K562 (cell line): ENCODE data around the gene FIS1. TPM values are rescaled to one million over a fixed set of nuclear protein-coding genes. Genes with fewer than 3 reads are reported as not detected.

ENCODE experiments used
- ATF4 ChIP-seq: fragments of 450-650 bp; formaldehyde crosslinking; IDR thresholded peaks from 2 replicates; pipeline ENCODE4 v1.4.0; 2022; ENCODE audit warnings: mild to moderate bottlenecking, moderate library complexity
- CCNT2 ChIP-seq: IDR thresholded peaks from 2 replicates; pipeline ENCODE4 v1.6.1; 2011; ENCODE audit warnings: borderline replicate concordance, low read depth, mild to moderate bottlenecking, moderate library complexity, mixed read lengths, low read length; ENCODE audit not compliant: insufficient read length; ENCODE audit errors: extremely low read depth
- E2F1 ChIP-seq: sonication (generic); formaldehyde crosslinking; IDR thresholded peaks from 2 replicates; pipeline ENCODE4 v1.8.1; 2023; ENCODE audit warnings: mild to moderate bottlenecking, missing genetic modification reagents, moderate library complexity
- FOXJ2 ChIP-seq: fragments of 200-800 bp; sonication (Bioruptor generic); IDR thresholded peaks from 2 replicates; pipeline ENCODE4 v1.6.1; 2016; ENCODE audit warnings: missing genetic modification characterization, missing compliant biosample characterization
- FUS ChIP-seq: fragments of 200-400 bp; formaldehyde crosslinking; optimal IDR thresholded peaks from 2 replicates; pipeline ENCODE3; 2017; ENCODE audit warnings: low read depth, low read length
- GMEB1 ChIP-seq: fragments of 250-450 bp; sonication (Bioruptor Pico); IDR thresholded peaks from 2 replicates; pipeline ENCODE4 v1.4.0; 2020; ENCODE audit warnings: mild to moderate bottlenecking
- HDAC1 ChIP-seq, 2 experiments: fragments of 450-650 bp; IDR thresholded peaks; 2 replicates each; pipeline ENCODE4 v1.6.1; 2016 to 2017; ENCODE audit warnings: inconsistent platforms in 1 of 2, mild to moderate bottlenecking in 1 of 2, moderate library complexity in 1 of 2
- HDAC3 ChIP-seq: fragments of 450-650 bp; IDR thresholded peaks from 2 replicates; pipeline ENCODE4 v1.6.1; 2018; ENCODE audit warnings: borderline replicate concordance, mild to moderate bottlenecking, moderate library complexity; ENCODE audit not compliant: partially characterized antibody
- HIVEP1 ChIP-seq: fragments of 250-450 bp; sonication (Bioruptor Pico); IDR thresholded peaks from 2 replicates; pipeline ENCODE4 v1.4.0; 2020; ENCODE audit warnings: mild to moderate bottlenecking
- JUND ChIP-seq, 2 experiments: IDR thresholded peaks; 2 replicates in 1 of 2; 3 replicates in 1 of 2; pipeline ENCODE4 v1.6.1; 2011; ENCODE audit warnings: borderline replicate concordance in 2 of 2, low read depth in 2 of 2, low read length in 2 of 2, improper control_type of control experiment in 1 of 2, missing biosample characterization in 1 of 2, missing genetic modification characterization in 1 of 2, missing genetic modification reagents in 1 of 2
- MCM3 ChIP-seq: fragments of 450-650 bp; IDR thresholded peaks from 2 replicates; pipeline ENCODE4 v1.6.1; 2016
- MLX ChIP-seq, 2 experiments: fragments of 450-650 bp in 1 of 2; sonication (generic) in 1 of 2; formaldehyde crosslinking; conservative IDR thresholded peaks; 2 replicates each; pipeline versions ENCODE4 v1.4.0 to v1.8.1; 2020 to 2022; ENCODE audit warnings: mild to moderate bottlenecking in 1 of 2, missing genetic modification reagents in 1 of 2
- NR4A1 ChIP-seq, 2 experiments: fragments of 250-450 bp in 1 of 2; fragments of 450-650 bp in 1 of 2; sonication (Bioruptor Pico) in 1 of 2; IDR thresholded peaks; 2 replicates each; pipeline versions ENCODE4 v1.4.0 to v1.6.1; 2016 to 2020; ENCODE audit warnings: mild to moderate bottlenecking in 2 of 2, missing compliant biosample characterization in 1 of 2, missing genetic modification characterization in 1 of 2, moderate library complexity in 1 of 2
- SMARCB1 ChIP-seq: IDR thresholded peaks from 2 replicates; pipeline ENCODE4 v1.6.1; 2011; ENCODE audit warnings: improper control_type of control experiment, low read depth; ENCODE audit not compliant: insufficient read length
- TEAD1 ChIP-seq, 2 experiments: fragments of 450-650 bp in 1 of 2; sonication (generic) in 1 of 2; formaldehyde crosslinking; IDR thresholded peaks; 2 replicates each; pipeline versions ENCODE4 v1.4.0 to v1.8.0; 2020 to 2022; ENCODE audit warnings: mild to moderate bottlenecking in 2 of 2, missing genetic modification reagents in 1 of 2
- ZFP1 ChIP-seq: fragments of 450-650 bp; formaldehyde crosslinking; IDR thresholded peaks from 2 replicates; pipeline ENCODE4 v1.4.0; 2020; ENCODE audit warnings: mild to moderate bottlenecking, mixed read lengths
- ZNF184 ChIP-seq: sonication (generic); formaldehyde crosslinking; IDR thresholded peaks from 2 replicates; pipeline ENCODE4 v1.5.0; 2020; ENCODE audit warnings: missing genetic modification reagents
- ZNF444 ChIP-seq: fragments of 250-450 bp; sonication (Bioruptor Pico); IDR thresholded peaks from 2 replicates; pipeline ENCODE4 v1.4.0; 2020; ENCODE audit warnings: mild to moderate bottlenecking, moderate library complexity
- ZNF655 ChIP-seq: fragments of 250-450 bp; sonication (Bioruptor Pico); IDR thresholded peaks from 2 replicates; pipeline ENCODE4 v1.5.0; 2021
- ZNF75A ChIP-seq: fragments of 450-650 bp; formaldehyde crosslinking; IDR thresholded peaks from 2 replicates; pipeline ENCODE4 v1.4.0; 2020; ENCODE audit warnings: mild to moderate bottlenecking
- ZNF780A ChIP-seq: fragments of 250-450 bp; sonication (Bioruptor Pico); IDR thresholded peaks from 2 replicates; pipeline ENCODE4 v1.5.0; 2021; ENCODE audit warnings: mild to moderate bottlenecking
- polyA plus RNA-seq, 8 experiments: library from polyadenylated mRNA; depleted of rRNA in 4 of 8; stranded (reverse) in 5 of 8; unstranded in 3 of 8; fragments of >200 nt; fragmentation: Nextera tagmentation in 2 of 8; fragmentation: Illumina TruSeq in 1 of 8; extraction: Ambion mirVana in 2 of 8; extraction: Trizol in 1 of 8; gene quantifications; 2 replicates each; pipeline versions ENCODE4 v1.2.1 to v1.2.3, GENCODE V29; 2011 to 2014; ENCODE audit warnings: inconsistent platforms in 1 of 8, missing spikeins in 1 of 8
- total RNA-seq, 7 experiments: library from RNA; depleted of rRNA in 6 of 7; stranded (reverse); fragments of >200 nt in 6 of 7; fragmentation: Illumina TruSeq in 2 of 7; extraction: Trizol in 2 of 7; gene quantifications; 2 replicates each; pipeline versions ENCODE4 v1.2.1 to v1.2.3, GENCODE V29; 2011 to 2021; ENCODE audit warnings: low replicate concordance in 1 of 7

The FIS1 gene
- total and polyA plus RNA-seq, 9 of the 15 experiments (the other 6 are each of a cell fraction or from before 2014, with no cell fraction given), result 86.0 to 257 (median 144) TPM

- no peak for TF ChIP-seq CCNT2
- TF ChIP-seq E2F1 (CRISPR knock-in tag), result peak; percentile 90; the same call in 1 of the 2 replicates
- TF ChIP-seq MCM3, result no peak
- TF ChIP-seq ZNF780A (CRISPR knock-in tag), result no peak
- no peak for TF ChIP-seq HDAC3
- TF ChIP-seq FOXJ2 (tag), result 0 out of 2 replicates have a peak, but pooled peaks have one; percentile 65
- TF ChIP-seq ATF4 (CRISPR knock-in tag), result 0 out of 2 replicates have a peak, but pooled peaks have one; percentile 9
- peak in 1 of 2 experiments; percentile 93; a peak in 2 of 4 replicates for TF ChIP-seq HDAC1 (IDR thresholded peaks at IDR 0.05)
- no peak for TF ChIP-seq ZNF444 (CRISPR knock-in tag)
- TF ChIP-seq SMARCB1, result no peak
- TF ChIP-seq ZNF75A, result no peak
- no peak for TF ChIP-seq ZFP1
- no peak for TF ChIP-seq MLX (CRISPR knock-in tag; conservative IDR thresholded peaks at IDR 0.05)
- peak; percentile 18 for TF ChIP-seq JUND (IDR thresholded peaks at IDR 0.05; ENCODE audit: borderline replicate concordance, low read depth, low read length)
- peak; percentile 42; the same call in 2 of the 3 replicates for TF ChIP-seq JUND (tag; IDR thresholded peaks at IDR 0.05; ENCODE audit: borderline replicate concordance, low read depth, low read length)
- TF ChIP-seq TEAD1 (CRISPR knock-in tag; IDR thresholded peaks at IDR 0.05), result peak; percentile 57 to 82; a peak in 3 of 4 replicates
- no peak for TF ChIP-seq ZNF655 (CRISPR knock-in tag)
- TF ChIP-seq FUS, result no peak
- no peak for TF ChIP-seq ZNF184 (CRISPR knock-in tag)
- no peak for TF ChIP-seq GMEB1
- no peak for TF ChIP-seq NR4A1 (CRISPR knock-in tag; IDR thresholded peaks at IDR 0.05)
- no peak for TF ChIP-seq NR4A1 (tag; IDR thresholded peaks at IDR 0.05)
- no peak for TF ChIP-seq HIVEP1 (CRISPR knock-in tag)
Measured at GRCh38 chr7:101244375-101245146, at the start of gene FIS1 (continued).
